Transverse colon (tissue), 4 donors: ENCODE results near the gene DDX23.
"Not testable (repeated sequence)": the region's sequence is repeated elsewhere in the genome, so short reads cannot be mapped to it uniquely, and the experiment has no call there.

Experiments
- CTCF ChIP-seq, 5 experiments: fragments of 200-600 bp in 3 of 5; fragments of 450-650 bp in 2 of 5; sonication (generic) in 3 of 5; IDR thresholded peaks; 1 replicate in 2 of 5; 2 replicates in 3 of 5; pipeline ENCODE4 v1.5.1; 2016 to 2017; ENCODE audit warnings: antibody characterized with exemption in 5 of 5, inconsistent platforms in 3 of 5, mild to moderate bottlenecking in 2 of 5, moderate library complexity in 1 of 5
- EP300 ChIP-seq: sonication (generic); formaldehyde crosslinking; IDR thresholded peaks from one replicate; pipeline ENCODE4 v1.6.1; 2017; ENCODE audit warnings: antibody characterized with exemption, low read depth
- POLR2A ChIP-seq: fragments of 450-650 bp; IDR thresholded peaks from one replicate; pipeline ENCODE4 v1.6.1; 2016; ENCODE audit warnings: antibody characterized with exemption, mild to moderate bottlenecking, moderate library complexity
- POLR2AphosphoS5 ChIP-seq, 3 donors: sonication (generic); formaldehyde crosslinking; IDR thresholded peaks; one replicate each; pipeline ENCODE4 v1.6.1; 2016; ENCODE audit warnings: antibody characterized with exemption in 3 of 3

GRCh38 chr12:48873534-48873933 lies 21.6 kb upstream of the DDX23 start:
- not testable (repeated sequence) for TF ChIP-seq CTCF (IDR thresholded peaks at IDR 0.05); EP300; POLR2A; POLR2AphosphoS5 (IDR thresholded peaks at IDR 0.05)
